Measurements from ENCODE around the gene NRL.
A peak's percentile ranks its signal among the peaks of the same experiment; 100 is the strongest.
"Not testable (repeated sequence)": the region's sequence is repeated elsewhere in the genome, so short reads cannot be mapped to it uniquely, and the experiment has no call there.

NRL gene

DNA sequence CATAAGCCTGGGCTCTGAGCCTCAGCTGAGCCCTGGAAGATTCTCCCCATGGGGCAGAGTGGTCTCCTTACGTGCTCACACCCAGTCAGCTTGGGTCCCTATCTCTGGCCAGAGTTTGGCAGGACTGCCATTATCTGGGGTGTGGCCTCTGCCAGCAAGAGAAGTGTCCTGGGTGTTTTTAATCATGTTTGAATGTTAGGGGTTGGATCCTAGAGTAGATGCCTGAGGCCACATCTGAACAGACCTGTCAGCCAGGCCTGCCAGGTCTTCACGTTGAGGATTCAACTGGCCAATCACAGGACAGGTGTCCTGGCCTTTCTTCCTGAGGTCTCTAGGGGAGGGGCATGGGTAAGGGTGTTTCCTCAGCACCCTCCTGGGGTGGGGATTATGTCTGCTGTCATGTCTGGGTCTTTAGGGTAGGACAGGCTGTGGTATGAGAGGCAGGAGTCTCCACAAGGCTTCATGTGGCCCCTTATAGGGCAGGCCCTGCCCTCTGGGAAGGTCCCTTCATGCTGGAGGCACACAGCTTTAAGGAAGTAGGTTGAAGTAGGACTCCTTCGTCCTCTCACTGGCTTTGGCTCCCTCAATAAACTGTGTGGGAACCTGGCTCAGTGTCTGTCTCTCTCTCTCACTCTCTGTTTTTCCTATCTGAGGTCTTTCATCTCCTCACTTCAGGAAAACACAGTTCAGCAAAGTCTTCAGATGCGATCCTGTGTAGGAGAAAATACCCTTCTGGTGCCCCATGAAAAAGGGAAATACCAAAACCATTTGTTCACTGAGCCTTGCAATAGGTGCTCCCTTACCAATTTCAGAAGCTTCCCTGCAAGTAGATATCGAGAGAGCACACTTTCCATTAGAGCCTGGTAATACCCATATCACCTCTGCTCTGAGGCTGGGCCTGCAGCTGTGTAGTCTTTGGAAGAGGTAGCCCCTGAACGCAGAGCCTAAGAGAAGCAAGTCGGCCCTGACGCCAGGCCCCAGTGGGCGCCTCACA, 9.0 kb upstream of the NRL start:
- DNase-seq: no peak

DNA sequence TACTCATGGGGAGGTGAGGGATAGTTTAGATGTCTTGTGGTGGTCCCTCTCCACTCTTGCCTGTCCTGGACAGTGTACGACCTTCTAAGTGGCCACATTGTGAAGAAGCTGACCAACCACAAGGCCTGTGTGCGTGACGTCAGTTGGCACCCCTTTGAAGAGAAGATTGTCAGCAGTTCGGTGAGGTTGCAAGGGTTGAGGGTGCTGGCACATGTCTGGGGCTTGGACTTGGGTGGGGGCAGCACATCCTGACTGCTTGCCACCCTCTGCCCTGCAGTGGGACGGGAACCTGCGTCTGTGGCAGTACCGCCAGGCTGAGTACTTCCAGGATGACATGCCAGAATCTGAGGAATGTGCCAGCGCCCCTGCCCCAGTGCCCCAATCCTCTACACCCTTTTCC, 8.1 kb upstream of the NRL start:
- DNase-seq: no peak

DNA sequence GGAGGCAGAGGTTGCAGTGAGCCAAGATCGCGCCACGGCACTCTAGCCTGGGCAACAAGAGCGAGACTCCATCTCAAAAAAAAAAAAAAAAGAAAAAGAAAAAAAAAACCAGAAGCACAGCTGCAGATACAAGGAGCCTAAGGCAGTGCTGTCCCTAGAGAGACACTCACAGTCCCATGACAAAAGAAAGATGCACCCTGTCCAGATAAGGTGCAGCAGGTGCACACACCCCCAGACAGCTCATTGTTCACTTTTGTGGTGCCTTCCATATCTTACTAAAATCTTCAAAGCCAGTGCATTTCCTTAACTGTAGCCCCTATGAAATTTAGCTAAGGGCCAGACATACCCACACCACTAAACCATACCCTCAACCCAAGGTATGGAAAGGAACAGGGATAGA, 7.7 kb upstream of the NRL start:
- DNase-seq: no peak

DNA sequence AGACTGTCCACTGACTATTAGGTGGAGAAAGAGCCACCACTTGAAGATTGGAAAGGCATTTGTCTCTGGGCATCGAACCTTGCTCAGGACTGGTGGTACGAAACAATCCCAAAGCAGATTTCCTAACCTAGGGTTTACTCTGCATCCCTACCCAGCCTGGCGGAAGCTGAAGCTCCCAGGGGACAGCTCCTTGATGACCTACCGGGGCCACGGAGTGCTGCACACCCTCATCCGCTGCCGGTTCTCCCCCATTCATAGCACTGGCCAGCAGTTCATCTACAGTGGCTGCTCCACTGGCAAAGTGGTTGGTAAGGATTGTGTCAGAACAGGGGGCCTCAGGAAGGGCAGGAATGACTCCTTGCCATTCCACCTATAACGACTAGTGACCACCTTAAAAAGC, 6.5 kb upstream of the NRL start:
- DNase-seq: no peak

DNA sequence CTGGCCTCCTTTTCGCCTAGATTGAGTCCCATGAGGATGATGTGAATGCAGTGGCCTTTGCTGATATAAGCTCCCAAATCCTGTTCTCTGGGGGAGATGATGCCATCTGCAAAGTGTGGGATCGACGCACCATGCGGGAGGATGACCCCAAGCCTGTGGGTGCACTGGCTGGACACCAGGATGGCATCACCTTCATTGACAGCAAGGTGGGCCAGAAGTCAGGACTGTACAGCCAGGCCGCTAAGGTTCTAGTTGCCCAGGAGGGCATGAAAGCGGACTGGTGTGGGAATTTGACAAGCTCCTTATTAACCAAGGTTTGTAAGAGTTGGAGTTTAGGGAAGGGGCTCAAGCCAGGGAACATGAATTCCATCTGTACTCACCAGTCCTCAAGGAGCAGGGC, 4.9 kb upstream of the NRL start:
- DNase-seq: no peak

DNA sequence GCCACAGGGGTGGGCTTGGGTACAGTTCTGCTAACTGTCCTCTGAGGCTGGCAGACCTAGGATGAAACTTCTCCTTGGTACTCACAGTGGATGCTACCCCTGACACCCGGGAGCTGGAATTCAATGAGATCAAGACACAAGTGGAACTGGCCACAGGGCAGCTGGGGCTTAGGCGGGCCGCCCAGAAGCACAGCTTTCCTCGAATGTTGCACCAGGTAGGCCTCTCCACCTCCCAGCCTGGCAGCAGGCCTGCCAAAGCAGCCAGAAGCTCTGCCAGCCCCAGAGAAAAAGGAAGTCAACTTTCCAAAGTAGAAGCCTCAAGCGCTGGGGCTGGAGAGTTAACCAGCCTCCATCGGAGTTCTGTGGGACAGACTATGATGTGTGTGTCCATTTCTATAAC, 2.4 kb upstream of the NRL start:
- DNase-seq: no peak

DNA sequence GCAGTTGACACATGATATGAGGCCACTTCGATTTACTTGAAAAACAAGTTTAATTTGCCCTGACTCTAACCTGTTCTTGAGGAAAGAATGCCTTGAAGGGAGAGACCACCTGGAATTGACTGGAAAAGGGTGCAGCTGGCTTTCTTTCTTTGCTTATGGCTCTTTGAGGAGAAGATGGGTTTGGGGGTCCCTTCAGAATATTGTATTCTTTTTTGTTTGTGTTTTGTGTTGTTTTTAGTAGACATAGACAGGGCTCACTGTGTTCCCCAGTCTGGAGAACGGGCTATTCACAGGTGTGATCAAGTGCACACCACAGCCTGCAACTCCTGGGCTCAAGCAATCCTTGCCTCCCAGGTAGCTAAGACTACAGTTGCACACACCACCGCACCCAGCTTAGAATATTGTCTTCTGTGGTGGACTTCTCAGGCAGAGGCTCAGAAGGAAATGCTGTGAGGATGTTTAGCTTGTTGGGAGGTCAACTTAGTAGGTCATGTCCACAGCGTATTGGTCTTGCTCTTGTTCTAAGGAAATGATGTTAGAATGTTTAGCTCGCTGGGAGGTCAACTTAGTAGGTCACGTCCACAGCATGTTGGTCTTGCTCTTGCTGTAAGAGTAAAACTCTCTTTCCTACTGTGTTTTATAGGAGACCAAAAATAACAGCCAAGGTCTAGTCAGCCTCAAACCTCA, 1.5 kb upstream of the NRL start:
- no peak for DNase-seq

DNA sequence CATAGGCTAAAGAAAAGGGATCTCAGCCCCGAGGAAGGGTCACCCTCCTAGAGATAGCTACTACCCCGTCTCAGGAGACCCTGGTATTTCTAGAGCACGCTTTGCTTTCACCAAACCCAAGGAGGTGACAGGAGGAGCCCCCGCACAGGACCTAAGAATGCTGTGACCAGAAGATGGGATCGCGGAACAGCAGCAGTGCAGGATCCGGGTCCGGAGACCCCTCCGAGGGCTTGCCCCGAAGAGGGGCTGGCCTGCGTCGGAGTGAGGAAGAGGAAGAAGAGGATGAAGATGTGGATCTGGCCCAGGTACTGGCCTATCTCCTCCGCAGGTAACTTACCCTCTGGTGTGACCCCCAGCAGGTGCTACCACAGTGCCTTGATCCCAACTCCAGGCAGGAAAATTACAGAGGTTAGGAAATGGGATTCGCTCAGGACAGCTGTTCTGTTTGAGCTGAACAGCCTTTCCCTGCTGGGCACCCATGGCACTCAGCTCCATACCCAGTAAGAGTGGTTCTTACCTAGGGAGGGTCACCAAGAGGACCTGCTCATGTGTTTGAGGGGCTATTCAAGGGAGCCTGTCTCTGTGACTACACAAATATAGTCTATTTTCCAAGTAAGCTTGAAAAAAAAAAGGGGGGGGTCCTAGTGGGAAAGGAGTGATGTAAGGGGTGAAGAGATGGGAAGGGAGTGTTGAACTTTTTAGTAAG, 826 bp upstream of the NRL start:
- DNase-seq: no peak

DNA sequence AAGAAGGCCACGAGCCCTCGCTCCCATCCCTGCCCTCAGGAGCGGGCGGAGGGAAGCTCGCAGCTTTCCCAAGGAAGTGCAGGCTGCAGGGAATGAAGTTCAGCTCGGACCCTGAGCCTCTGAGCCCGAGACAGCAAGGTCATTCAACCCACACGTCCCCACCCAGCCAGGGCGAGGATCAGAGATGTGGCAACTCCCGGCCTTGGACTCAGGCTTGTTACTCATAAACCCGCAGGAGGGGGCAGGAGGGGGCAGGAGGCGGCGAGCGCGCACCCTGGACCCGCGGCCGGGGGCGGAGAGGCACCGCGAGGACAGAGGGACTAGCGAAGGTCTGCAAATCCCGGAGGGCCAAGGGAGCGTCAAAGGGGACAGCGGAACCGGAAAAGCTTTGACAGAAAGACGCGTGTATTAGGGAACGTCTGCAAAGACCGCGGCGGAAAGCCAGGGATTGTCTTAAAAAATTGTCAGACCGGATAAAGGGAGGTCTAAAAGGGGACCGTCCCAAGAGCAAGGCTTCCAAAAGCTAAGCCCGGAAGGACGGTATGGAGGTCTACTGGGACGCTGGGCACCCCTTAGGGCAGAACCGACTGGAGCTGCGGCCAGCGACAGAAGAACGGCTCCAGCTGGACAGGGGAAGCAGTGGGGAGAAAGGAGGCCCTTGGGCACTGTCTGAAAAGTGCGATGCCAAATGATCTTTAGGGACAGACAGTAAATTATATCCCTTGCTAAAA, 783 bp downstream of the NRL start:
- peak; percentile 79 for DNase-seq

DNA sequence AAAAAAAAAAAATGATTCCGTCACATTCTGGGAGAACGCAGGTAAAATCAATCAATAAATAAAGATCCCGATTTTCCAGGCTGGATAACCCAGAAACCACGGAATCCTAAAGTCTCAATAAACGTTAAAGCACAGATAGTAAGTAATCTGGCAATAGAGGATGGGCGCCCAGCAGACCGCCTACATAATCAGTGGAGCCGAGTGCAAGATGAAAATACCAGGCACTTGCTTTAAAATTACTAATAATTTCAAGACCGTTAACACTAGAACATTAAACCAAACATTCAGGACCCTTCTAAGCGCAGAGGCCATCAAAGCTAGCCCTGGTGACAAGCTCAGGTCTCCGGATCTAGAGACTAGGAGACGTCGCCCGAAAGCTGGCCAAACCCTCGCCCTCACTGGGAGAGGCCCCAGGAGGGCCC, 1.4 kb downstream of the NRL start:
- no peak for DNase-seq

DNA sequence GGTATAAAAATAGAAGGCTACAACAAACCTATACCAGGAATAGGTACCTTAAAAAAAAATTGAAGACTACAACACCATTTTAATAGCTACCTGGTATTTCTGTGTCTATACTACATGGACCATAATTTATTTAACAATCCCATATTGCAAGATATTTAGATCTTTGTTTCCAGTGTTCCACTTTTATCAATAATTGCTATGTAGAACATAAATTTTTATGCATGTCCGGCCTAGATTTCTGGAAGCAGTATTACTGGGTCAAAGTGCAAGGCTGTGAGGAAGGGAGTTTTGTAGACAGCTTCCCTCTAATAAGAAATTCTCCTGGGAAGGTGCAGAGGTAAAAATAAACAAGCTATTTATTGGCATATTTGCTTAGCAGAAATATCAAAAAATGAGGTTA, 4.2 kb downstream of the NRL start:
- no peak for DNase-seq

DNA sequence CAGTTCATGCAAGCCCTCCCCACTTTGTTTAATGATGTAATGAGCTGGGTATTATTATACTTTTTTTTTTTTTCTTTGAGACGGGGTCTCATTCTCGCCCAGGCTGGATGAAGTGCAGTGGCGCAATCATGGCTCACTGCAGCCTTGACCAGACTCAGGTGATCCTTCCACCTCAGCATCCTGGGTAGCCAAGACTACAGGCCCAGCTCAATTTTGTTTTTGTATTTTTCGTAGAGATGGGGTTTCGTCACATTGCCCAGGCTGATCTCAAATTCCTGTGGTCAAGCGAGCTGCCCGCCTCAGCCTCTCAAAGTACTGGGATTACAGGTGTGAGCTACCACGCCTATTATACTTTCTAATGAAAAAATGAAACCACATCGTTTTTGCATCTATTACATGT, 4.7 kb downstream of the NRL start:
- DNase-seq: no peak

DNA sequence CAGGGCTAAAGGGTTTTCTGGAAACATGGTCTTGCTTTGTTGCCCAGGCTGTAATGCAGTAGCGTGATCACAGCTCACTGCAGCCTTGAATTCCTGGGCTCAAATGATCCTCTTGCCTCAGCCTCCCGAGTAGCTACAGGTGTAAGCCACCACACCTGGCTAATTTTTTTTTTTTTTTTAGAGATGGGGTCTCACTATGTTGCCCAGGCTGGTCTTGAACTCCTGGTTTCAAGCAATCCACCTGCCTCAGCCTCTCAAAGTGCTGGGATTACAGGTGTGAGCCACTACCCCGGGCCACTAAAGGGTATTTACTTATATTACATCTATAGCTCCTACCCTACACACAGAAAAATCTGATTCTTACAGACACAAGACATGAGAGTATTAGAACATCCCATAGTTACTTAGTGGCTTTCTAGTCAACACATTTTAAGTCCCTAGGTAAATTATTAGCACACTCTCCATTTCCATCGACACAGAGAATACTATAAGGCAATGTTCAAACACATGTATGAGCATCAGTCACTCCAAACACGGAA, 6.3 kb downstream of the NRL start:
- no peak for DNase-seq

DNA sequence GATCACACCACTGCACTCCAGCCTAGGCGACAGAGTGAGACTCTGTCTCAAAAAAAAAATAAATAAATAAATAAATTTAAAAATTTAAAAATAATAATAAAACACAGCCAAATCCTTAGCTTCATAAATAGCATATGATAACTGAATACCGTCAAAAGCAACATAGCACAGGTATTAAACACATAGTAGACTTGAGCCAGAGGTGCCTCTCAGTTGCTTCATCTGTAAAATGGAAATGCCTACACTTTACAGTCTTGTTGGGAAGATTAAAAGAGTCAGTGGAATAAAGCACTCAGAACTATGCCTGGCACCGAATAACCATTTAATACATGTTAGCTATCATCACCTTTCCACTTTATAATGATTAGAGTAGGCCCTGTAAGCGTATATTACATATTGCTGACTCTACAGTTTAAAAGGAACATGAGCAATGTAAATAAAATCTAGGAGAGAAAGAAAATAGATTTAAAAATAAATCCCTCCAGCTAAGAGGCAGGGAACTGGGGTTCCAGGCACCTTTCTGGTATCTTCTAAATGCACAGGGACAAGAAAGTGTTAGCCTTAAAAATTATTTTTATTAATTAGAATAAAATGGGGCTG, 8.0 kb downstream of the NRL start:
- DNase-seq: no peak

DNA sequence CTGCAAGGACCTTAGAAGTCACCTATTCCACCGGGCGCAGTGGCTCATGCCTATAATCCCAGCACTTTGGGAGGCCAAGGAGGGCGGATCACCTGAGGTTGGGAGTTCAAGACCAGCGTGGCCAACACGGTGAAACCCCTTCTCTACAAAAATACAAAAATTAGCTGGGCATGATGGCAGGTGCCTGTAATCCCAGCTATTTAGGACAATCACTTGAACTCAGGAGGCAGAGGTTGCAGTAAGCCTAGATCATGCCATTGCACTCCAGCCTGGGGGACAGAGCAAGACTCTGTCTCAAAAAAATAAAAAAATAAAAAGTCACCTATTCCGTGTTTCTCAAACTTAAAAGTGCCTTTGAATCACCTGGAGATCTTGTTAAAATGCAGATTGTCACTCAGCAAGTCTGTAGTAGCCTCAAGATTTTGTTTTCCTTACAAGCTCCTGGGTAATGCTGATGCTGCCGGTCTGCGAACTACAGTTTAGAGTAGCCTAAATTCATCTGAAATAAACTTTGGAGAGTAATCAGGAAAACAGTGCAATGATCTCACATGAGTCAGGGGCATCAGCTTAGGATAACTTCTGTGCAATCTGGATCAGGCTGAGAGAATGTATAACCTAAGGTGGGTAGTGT, 9.0 kb downstream of the NRL start:
- DNase-seq: not testable (repeated sequence)

DNA sequence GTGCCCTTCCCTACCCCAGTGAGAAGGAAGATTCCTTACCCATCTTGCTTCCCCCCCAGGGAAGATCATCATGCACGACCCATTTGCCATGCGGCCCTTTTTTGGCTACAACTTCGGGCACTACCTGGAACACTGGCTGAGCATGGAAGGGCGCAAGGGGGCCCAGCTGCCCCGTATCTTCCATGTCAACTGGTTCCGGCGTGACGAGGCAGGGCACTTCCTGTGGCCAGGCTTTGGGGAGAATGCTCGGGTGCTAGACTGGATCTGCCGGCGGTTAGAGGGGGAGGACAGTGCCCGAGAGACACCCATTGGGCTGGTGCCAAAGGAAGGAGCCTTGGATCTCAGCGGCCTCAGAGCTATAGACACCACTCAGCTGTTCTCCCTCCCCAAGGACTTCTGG, 11.3 kb downstream of the NRL start:
- no peak for DNase-seq

DNA sequence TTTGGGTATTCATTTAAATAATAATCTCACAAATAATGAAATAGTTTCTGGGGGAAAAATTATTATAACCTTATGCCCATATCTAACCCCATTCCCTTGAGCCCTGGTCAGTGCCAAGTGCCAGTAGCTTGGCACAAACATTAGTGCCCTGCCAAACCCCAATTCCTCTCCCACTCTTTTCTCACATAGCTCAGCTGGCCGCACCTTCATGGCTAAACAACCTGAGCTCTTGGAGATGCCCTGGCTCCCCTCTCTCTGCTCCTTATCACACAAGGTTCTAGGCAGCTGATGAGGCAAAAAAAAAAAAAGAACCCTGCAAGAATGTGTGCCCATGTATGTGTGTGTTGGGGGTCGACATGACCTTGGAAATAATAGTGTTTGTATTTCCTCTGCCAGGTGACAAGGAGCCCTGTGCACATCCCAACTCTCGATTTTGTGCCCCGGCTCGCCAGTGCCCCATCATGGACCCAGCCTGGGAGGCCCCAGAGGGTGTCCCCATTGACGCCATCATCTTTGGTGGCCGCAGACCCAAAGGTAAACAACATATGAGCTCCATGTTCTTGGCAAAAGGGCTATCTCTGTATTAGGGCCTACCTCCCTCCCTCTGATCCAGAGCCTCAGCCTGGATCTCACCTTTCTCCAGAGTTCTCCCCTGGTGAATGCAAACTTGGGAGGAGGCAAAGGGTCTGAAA, 12.2 kb downstream of the NRL start:
- DNase-seq: no peak

DNA sequence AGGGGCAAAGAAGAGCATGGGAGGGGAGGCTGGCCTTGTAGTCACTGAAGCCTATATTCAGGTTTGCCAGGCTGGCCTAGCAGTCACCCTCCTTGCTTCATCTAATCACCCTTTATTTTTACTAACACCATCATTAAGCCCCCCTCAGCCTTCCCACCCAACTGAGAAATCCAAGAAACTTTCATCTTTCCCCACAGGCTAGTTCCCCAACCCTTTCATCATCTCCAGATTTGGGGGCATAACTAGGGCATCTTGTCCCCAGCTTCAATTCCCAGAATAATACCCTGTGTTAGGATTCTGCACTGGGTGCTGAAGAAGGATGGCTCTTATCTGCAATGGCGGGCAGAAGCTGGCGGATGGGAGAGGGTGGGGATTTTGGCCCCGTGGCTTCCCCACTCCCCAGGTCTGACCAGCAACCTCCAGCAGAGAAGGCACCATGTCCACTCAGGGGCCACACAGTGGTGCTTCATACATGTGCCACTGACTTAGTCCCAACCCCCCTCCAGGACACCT, 13.7 kb downstream of the NRL start:
- DNase-seq: no peak

DNA sequence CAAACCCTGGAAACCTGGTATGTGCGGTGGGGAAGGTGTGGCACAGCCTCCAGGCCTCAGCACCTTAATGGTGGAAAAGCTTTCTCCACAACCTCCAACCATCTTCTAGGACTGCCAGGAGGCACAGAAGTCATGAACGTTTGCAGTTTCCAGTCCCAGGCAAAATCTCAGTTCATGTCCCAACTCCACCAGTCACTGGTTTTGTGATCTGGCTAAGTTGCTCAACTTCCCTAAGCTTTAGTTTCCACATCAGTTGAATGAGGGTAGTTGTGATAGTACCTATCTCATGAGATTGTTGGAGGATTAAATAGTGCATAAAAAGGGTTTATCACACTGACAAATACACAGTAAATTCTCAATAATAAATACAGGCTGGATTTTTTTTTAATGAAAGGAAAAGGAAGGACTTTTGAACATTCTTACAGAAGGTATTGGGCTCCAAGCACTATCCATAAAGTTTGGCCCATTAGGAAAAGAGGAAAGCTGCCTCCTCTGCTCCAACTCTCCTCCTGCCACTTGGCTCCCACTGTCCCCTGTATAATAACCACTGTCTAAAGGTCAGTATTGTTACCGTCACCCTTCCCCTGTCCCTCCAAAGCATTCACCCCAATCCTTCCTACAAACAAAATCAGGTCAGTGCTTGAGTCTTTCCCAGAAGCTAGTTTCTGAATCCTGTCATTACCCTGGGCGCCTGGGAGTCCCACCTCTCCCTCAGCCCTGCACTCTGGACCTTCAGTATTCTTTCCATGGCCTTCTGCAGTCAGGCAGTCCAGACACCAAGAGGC, 14.4 kb downstream of the NRL start:
- no peak for DNase-seq
